ENCODE data around the gene CRY2.
"Not testable (repeated sequence)": the region's sequence is repeated elsewhere in the genome, so short reads cannot be mapped to it uniquely, and the experiment has no call there.

GRCh38 chr11:45905576-45905975 is 58.3 kb downstream of the CRY2 start:
- TF ChIP-seq CTCF, POLR2A (IDR thresholded peaks at IDR 0.05): not testable (repeated sequence)
